ENCODE results near the gene MYD88.

Gene MYD88

GRCh38 chr3:38138349-38139190, at the start of gene MYD88:
Gene MYD88 (plus strand): TSS chr3:38138661. CDS start chr3:38138701, 40 bp downstream.
- DNase-seq (ENCODE audit: low spot score), result peak; percentile 61

- DNase-seq (ENCODE audit: low spot score), result no peak
These were observed 49.3 kb upstream of the MYD88 start for GRCh38 chr3:38089163-38089562.

- no peak for DNase-seq (ENCODE audit: low spot score)
These were observed 48.0 kb upstream of the MYD88 start for GRCh38 chr3:38090453-38090852.

- DNase-seq (ENCODE audit: low spot score), result no peak
These were observed 43.5 kb upstream of the MYD88 start for GRCh38 chr3:38094999-38095398.

- DNase-seq (ENCODE audit: low spot score), result no peak
These were observed 42.6 kb upstream of the MYD88 start for GRCh38 chr3:38095669-38096483.

GRCh38 chr3:38097446-38098375, 40.8 kb upstream of the MYD88 start:
- DNase-seq (ENCODE audit: low spot score), result no peak

GRCh38 chr3:38098376-38098723, 40.1 kb upstream of the MYD88 start:
- DNase-seq (ENCODE audit: low spot score), result no peak

- DNase-seq (ENCODE audit: low spot score), result no peak
These were observed 38.9 kb upstream of the MYD88 start for GRCh38 chr3:38099518-38099917.

GRCh38 chr3:38100498-38100897, 38.0 kb upstream of the MYD88 start:
- no peak for DNase-seq (ENCODE audit: low spot score)

GRCh38 chr3:38101811-38102443, 36.5 kb upstream of the MYD88 start:
- no peak for DNase-seq (ENCODE audit: low spot score)

GRCh38 chr3:38102444-38102814, 36.0 kb upstream of the MYD88 start:
- no peak for DNase-seq (ENCODE audit: low spot score)

- no peak for DNase-seq (ENCODE audit: low spot score)
These were observed 32.9 kb upstream of the MYD88 start for GRCh38 chr3:38105525-38105924.

- DNase-seq (ENCODE audit: low spot score), result no peak
These were observed 30.4 kb upstream of the MYD88 start for GRCh38 chr3:38107911-38108648.

- DNase-seq (ENCODE audit: low spot score), result no peak
These were observed 29.5 kb upstream of the MYD88 start for GRCh38 chr3:38108649-38109579.

- DNase-seq (ENCODE audit: low spot score), result no peak
These were observed 28.7 kb upstream of the MYD88 start for GRCh38 chr3:38109580-38110313.

GRCh38 chr3:38110314-38111050, 28.0 kb upstream of the MYD88 start:
- no peak for DNase-seq (ENCODE audit: low spot score)

- no peak for DNase-seq (ENCODE audit: low spot score)
These were observed 27.3 kb upstream of the MYD88 start for GRCh38 chr3:38111201-38111600.

GRCh38 chr3:38111696-38112377, 26.6 kb upstream of the MYD88 start:
- no peak for DNase-seq (ENCODE audit: low spot score)
